HCT116 (cell line): Measurements from ENCODE around the gene WNT5B. TPM values are rescaled to one million over a fixed set of nuclear protein-coding genes. Genes with fewer than 3 reads are reported as not detected.
A peak's percentile ranks its signal among the peaks of the same experiment; 100 is the strongest.

Experiments used
- ATAC-seq: fragments of 200-7000 bp; cut with Tn5 transposase; 2 replicates; pipeline ENCODE4 v1.9.1; 2020; ENCODE audit warnings: mild to moderate bottlenecking, moderate library complexity
- BruUV-seq: library from RNA; stranded (reverse); fragments of 400-500 nt; replicated peaks from 2 replicates; lab custom pipeline; 2021; lab: Mats Ljungman, UMichigan
- CTCF ChIA-PET: fragments of 300-600 bp; sonication (Branson Sonifier 250); formaldehyde crosslinking; loops from one replicate; lab custom pipeline; 2021; ENCODE audit warnings: antibody characterized with exemption; lab: Charles Lee
- POLR2A ChIA-PET: fragments of 300-600, 350-600 bp; sonication (Branson Sonifier 250); formaldehyde crosslinking; loops from one replicate; lab custom pipeline; 2021; ENCODE audit warnings: antibody characterized with exemption; lab: Charles Lee
- RAD21 ChIA-PET, 2 experiments: fragments of 300-600 bp; sonication (Branson Sonifier 250); formaldehyde crosslinking; loops; one replicate each; lab custom pipeline; 2023; ENCODE audit warnings: low total read pairs in 2 of 2; ENCODE audit not compliant: uncharacterized antibody in 2 of 2, unreplicated experiment in 2 of 2, low non-redundant PET in 1 of 2; lab: Charles Lee
- DNase-seq: peaks from one replicate; pipeline ENCODE4 v3.0.0-alpha.2; 2010; ENCODE audit warnings: low read depth, low spot score
- H2AFZ ChIP-seq: fragments of 200-600 bp; shearing (Covaris generic), sonication (generic); 2 replicates; pipeline ENCODE4 v1.6.1; 2017; ENCODE audit warnings: low read depth, mixed run types, mixed read lengths, antibody characterized with exemption, low read length; ENCODE audit not compliant: poor library complexity, severe bottlenecking
- H3K27ac ChIP-seq: 2 replicates; pipeline ENCODE4 v1.5.1; 2012; ENCODE audit warnings: low read depth, low read length
- H3K27me3 ChIP-seq: fragments of 200-600 bp; sonication (generic); 2 replicates; pipeline ENCODE4 v1.6.1; 2016; ENCODE audit warnings: mixed run types, low read length, mixed read lengths; ENCODE audit not compliant: insufficient read depth
- H3K36me3 ChIP-seq, 2 experiments: fragments of 200-500 bp in 1 of 2; fragments of 200-600 bp in 1 of 2; sonication (Bioruptor generic) in 1 of 2; sonication (generic) in 1 of 2; 2 replicates each; pipeline versions ENCODE4 v1.5.1 to v1.6.1; 2014 to 2016; ENCODE audit warnings: low read length in 2 of 2, inconsistent platforms in 1 of 2, mixed read lengths in 1 of 2, mixed run types in 1 of 2; ENCODE audit not compliant: insufficient read depth in 2 of 2, control insufficient read depth in 1 of 2
- H3K4me1 ChIP-seq, 2 experiments: fragments of 200-600 bp in 1 of 2; sonication (generic) in 1 of 2; 2 replicates each; pipeline versions ENCODE4 v1.5.1 to v1.6.1; 2012 to 2017; ENCODE audit warnings: low read length in 2 of 2, inconsistent platforms in 1 of 2, mild to moderate bottlenecking in 1 of 2, mixed read lengths in 1 of 2, mixed run types in 1 of 2, moderate library complexity in 1 of 2; ENCODE audit not compliant: insufficient read depth in 2 of 2, control insufficient read depth in 1 of 2
- H3K4me2 ChIP-seq: fragments of 200-600 bp; sonication (generic); 2 replicates; pipeline ENCODE4 v1.6.1; 2017; ENCODE audit warnings: mixed run types, low read length, mixed read lengths
- H3K4me3 ChIP-seq, 2 experiments: fragments of 200-600 bp in 1 of 2; sonication (generic) in 1 of 2; replicated peaks in 1 of 2; 2 replicates each; pipeline ENCODE4 v1.5.1; 2011 to 2016; ENCODE audit warnings: low read length in 2 of 2, control low read depth in 1 of 2, low read depth in 1 of 2, mild to moderate bottlenecking in 1 of 2, mixed read lengths in 1 of 2, mixed run types in 1 of 2
- H3K79me2 ChIP-seq: fragments of 200-600 bp; sonication (generic); 2 replicates; pipeline ENCODE4 v1.6.1; 2017; ENCODE audit warnings: mild to moderate bottlenecking, mixed run types, low read length, moderate library complexity, mixed read lengths; ENCODE audit not compliant: insufficient read depth
- H3K9ac ChIP-seq: fragments of 200-600 bp; sonication (generic); 2 replicates; pipeline ENCODE4 v1.6.1; 2016; ENCODE audit warnings: low read length, mixed read lengths
- H3K9me2 ChIP-seq: fragments of 200-600 bp; sonication (generic), shearing (Covaris generic); 2 replicates; pipeline ENCODE4 v1.6.1; 2017; ENCODE audit warnings: mixed run types, mild to moderate bottlenecking, moderate library complexity; ENCODE audit not compliant: insufficient read depth
- H3K9me3 ChIP-seq, 2 experiments: fragments of 200-500 bp in 1 of 2; fragments of 200-600 bp in 1 of 2; sonication (Bioruptor generic) in 1 of 2; sonication (generic) in 1 of 2; 2 replicates each; pipeline ENCODE4 v1.6.1; 2014 to 2017; ENCODE audit warnings: low read length in 2 of 2, mixed read lengths in 2 of 2, inconsistent platforms in 1 of 2, low read depth in 1 of 2, mild to moderate bottlenecking in 1 of 2, mixed run types in 1 of 2, moderate library complexity in 1 of 2; ENCODE audit not compliant: control insufficient read depth in 1 of 2, insufficient read depth in 1 of 2
- H4K20me1 ChIP-seq: fragments of 200-600 bp; sonication (generic), shearing (Covaris generic); 2 replicates; pipeline ENCODE4 v1.6.1; 2017; ENCODE audit warnings: mixed run types, mild to moderate bottlenecking, moderate library complexity; ENCODE audit not compliant: insufficient read depth
- RAD21 ChIP-seq: IDR thresholded peaks from 2 replicates; pipeline ENCODE4 v1.6.1; 2012; ENCODE audit warnings: low read depth, mild to moderate bottlenecking
- REST ChIP-seq: IDR thresholded peaks from 2 replicates; pipeline ENCODE4 v1.6.1; 2012; ENCODE audit warnings: low read depth
- intact Hi-C: fragments of 100-400 bp; cut with micrococcal nuclease; formaldehyde crosslinking; loops from 2 replicates; pipeline ENCODE4 v1.10.0; 2022
- total RNA-seq: library from RNA; stranded (reverse); gene quantifications from one replicate; pipeline ENCODE4 v1.2.1, GENCODE V29; 2021; ENCODE audit not compliant: unreplicated experiment
- TF ChIP-seq, protein P1 (sequence below), 3 experiments: fragments of 200-600 bp in 1 of 3; sonication (generic) in 1 of 3; IDR thresholded peaks in 2 of 3; conservative IDR thresholded peaks in 1 of 3; 2 replicates each; pipeline ENCODE4 v1.5.1; 2012 to 2017; ENCODE audit warnings: low read depth in 2 of 3, low read length in 2 of 3, antibody characterized with exemption in 1 of 3, borderline replicate concordance in 1 of 3, control low read depth in 1 of 3, mild to moderate bottlenecking in 1 of 3, mixed read lengths in 1 of 3, mixed run types in 1 of 3, moderate library complexity in 1 of 3; ENCODE audit not compliant: insufficient read depth in 1 of 3

The WNT5B gene
- total RNA-seq, 1 experiment from 2014 or later = 0.52 TPM

DNA sequence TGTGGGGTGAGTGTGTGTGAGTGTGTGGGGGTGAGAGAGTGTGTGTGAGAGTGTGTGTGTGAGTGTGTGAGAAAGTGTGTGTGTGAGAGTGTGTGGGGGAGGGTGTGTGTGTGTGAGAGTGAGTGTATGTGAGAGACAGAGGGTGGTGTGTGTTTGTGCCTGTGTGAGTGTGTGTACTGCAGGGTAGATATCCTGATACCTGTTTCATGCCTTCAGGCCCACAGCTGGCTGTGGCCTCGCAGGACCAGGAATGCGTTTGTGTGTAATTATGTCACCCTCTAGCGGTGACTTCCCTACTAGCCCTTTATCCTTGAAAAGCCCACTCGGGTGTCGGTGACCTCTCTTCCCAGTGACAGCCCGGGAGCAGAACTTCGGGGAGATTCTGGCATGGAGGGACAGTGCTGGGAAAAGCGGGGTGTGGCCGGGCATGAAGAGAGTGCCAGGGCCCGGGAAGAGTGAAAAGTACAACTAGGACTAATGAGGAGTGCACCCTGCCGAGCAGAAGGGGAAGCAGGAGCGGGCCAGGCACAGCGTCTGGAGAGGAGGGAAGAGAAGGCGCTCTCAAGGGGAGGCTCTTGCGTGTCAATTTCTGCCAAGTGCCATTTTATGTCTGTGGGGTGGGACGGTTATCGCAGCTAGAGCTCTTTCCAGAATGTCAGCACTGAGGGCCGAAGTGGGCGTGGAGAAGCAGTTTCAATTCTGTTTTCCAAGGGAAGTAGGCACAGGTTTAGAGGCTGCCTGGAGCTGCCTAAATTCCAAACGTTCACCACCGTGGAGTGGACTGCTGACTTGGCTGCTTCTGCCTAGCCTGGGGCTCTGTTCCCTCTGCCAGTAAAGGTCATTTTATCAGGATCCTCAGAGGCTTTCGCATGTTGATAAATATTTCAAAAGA lies 23.7 kb upstream of the WNT5B start:
- H3K4me3 ChIP-seq = peak overlapping the region; percentile 41 to 60
- ChIA-PET CTCF (interaction anchor here (0.6 to 1.9 kb wide), 12 partner anchors 10 to 1029 kb away, joined by 3 to 22 read pairs (median 4); partner anchors contain the start of genes RAD52 and WNT5B), RAD21 (interaction anchor here (0.6 to 1.8 kb wide), 5 partner anchors 22 to 503 kb away, joined by 3 to 7 read pairs (median 5); no protein-coding TSS in a partner anchor), POLR2A (interaction anchor here (0.9 kb wide), 1 partner anchor 656 kb away, joined by 3 read pairs; no protein-coding TSS in a partner anchor)
- no peaks in the 10 kb centered on the region for H3K27me3 ChIP-seq
- peak overlapping the region; percentile 24 for H3K9ac ChIP-seq
- intact Hi-C loops = loop anchor here (2.0 kb wide), 1 partner anchor 1035 kb away; no protein-coding TSS in a partner anchor
- TF ChIP-seq, protein P1, sequence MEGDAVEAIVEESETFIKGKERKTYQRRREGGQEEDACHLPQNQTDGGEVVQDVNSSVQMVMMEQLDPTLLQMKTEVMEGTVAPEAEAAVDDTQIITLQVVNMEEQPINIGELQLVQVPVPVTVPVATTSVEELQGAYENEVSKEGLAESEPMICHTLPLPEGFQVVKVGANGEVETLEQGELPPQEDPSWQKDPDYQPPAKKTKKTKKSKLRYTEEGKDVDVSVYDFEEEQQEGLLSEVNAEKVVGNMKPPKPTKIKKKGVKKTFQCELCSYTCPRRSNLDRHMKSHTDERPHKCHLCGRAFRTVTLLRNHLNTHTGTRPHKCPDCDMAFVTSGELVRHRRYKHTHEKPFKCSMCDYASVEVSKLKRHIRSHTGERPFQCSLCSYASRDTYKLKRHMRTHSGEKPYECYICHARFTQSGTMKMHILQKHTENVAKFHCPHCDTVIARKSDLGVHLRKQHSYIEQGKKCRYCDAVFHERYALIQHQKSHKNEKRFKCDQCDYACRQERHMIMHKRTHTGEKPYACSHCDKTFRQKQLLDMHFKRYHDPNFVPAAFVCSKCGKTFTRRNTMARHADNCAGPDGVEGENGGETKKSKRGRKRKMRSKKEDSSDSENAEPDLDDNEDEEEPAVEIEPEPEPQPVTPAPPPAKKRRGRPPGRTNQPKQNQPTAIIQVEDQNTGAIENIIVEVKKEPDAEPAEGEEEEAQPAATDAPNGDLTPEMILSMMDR (IDR thresholded peaks at IDR 0.05 in 2 of 3, conservative IDR thresholded peaks at IDR 0.05 in 1 of 3; ENCODE audit: borderline replicate concordance in 1 of 3, insufficient read depth in 1 of 3, low read depth in 2 of 3, low read length in 2 of 3) = peak; percentile 77 to 80 (median 79)
- peak; percentile 88 for TF ChIP-seq RAD21
- no peak for TF ChIP-seq REST
- peak overlapping the region; percentile 95 for H2AFZ ChIP-seq
- BruUV-seq = no TSS peak
- ATAC-seq (peak; percentile 84), DNase-seq (peak; percentile 78)
- peak overlapping the region; percentile 75 for H3K4me2 ChIP-seq
- no peaks in the 10 kb centered on the region for H3K79me2 ChIP-seq
- H3K9me3 ChIP-seq = no peaks in the 10 kb centered on the region
- H4K20me1 ChIP-seq = no peaks in the 10 kb centered on the region
- no peaks in the 10 kb centered on the region for H3K9me2 ChIP-seq
- H3K36me3 ChIP-seq = no peaks in the 10 kb centered on the region
- peak overlapping the region; percentile 69 for H3K27ac ChIP-seq
- peaks cover 8 to 22% of the 10 kb centered on the region in 2 experiments for H3K4me1 ChIP-seq
